ENCODE data around the gene GRM7.

The GRM7 gene

GRCh38 chr3:7749931-7750695 lies 889.2 kb downstream of the GRM7 start:
- no peak overlapping the region for H3K4me3 ChIP-seq (ENCODE audit: low read depth, low read length)
- in situ Hi-C loops (cut with HindIII; ENCODE audit: low sequenced_read_pairs): no loop called here
- no peak for TF ChIP-seq CTCF (IDR thresholded peaks at IDR 0.05; ENCODE audit: low read depth, low read length, missing control alignments)
- no peak for DNase-seq (ENCODE audit: low read depth)

DNA sequence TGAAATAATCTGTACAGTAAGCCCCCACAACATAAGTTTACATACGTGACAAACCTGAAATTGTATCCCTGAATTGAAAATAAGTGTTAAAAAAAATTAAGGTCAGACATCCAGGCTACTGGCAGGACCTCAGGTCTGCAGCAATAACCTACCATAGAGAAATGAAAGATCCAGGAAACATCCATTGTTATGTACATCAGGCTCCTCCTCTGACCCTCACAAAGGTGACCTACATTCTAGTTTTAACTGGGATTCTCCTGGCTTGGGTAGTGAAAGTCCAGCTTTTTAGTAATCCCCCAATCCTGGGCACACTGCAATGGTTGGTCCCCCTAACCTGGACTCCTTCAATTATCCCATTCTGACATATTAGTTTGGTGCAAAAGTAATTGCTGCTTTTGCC lies 891.1 kb downstream of the GRM7 start:
- no peak for DNase-seq (ENCODE audit: low read depth)
- no peak overlapping the region for H3K4me3 ChIP-seq (ENCODE audit: low read depth, low read length)
- TF ChIP-seq CTCF (IDR thresholded peaks at IDR 0.05; ENCODE audit: low read depth, low read length, missing control alignments): no peak
- in situ Hi-C loops (cut with HindIII; ENCODE audit: low sequenced_read_pairs): no loop called here

DNA sequence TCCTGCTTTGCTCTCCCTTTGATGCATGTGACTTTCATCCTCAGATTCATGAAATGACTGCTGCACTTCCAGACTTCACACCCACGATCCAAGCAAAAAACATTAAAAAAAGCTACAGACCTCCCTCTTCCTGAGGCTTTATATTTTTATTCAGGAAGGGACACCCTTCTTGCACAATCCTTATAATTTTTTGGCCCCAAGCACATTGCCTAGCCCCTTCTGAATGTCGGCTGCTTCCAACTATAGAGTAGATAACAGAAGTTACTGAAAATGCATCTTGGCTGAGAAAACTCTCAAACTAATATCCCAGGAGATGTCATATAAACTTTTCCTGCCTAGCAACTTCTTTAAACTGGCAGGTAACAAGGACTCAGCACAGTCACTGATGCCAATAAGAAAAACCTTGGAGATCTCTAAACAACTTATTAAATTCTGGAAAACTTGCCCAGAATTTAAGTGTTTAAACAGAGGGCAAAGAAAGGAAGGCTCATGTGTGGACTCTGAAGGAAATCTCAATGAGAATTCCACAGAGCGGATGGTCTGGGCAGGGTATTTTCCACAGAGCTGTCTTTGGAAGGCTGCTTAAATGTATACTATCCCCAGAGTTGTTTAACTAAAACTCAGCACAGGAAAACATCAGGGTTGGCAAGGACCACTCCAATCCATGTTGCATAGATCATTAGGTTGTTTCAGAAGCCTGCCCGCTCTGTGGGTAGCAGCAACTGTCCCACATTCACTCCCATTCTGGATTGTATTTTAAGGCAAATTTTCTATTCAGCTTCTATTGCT lies 893.9 kb downstream of the GRM7 start:
- in situ Hi-C loops (cut with HindIII; ENCODE audit: low sequenced_read_pairs): no loop called here
- DNase-seq (ENCODE audit: low read depth): no peak
- no peak for TF ChIP-seq CTCF (IDR thresholded peaks at IDR 0.05; ENCODE audit: low read depth, low read length, missing control alignments)
- no peak overlapping the region for H3K4me3 ChIP-seq (ENCODE audit: low read depth, low read length)

DNA sequence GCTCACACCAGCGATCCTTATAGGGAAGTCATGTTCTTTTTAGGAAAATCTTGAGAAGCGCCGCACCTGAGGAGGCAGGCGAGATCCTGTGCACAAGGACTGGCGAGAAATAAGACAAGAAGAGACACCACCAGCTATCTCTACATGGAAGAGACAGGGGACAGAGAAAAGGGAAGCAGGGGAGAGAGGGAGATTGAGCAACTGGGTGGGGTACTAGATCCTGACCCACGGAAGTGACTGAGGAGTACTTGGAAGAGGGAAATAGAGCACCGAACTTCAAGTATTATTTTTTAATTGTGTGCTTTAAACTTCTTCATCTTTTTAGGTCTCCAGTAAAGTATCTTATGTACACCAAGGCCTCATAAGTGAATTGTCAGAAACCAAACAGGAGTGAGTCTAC lies 898.7 kb downstream of the GRM7 start:
- in situ Hi-C loops (cut with HindIII; ENCODE audit: low sequenced_read_pairs): no loop called here
- no peak overlapping the region for H3K4me3 ChIP-seq (ENCODE audit: low read depth, low read length)
- no peak for DNase-seq (ENCODE audit: low read depth)
- TF ChIP-seq CTCF (IDR thresholded peaks at IDR 0.05; ENCODE audit: low read depth, low read length, missing control alignments): no peak

GRCh38 chr3:7760718-7761117 lies 899.8 kb downstream of the GRM7 start:
- in situ Hi-C loops (cut with HindIII; ENCODE audit: low sequenced_read_pairs): no loop called here
- TF ChIP-seq CTCF (IDR thresholded peaks at IDR 0.05; ENCODE audit: low read depth, low read length, missing control alignments): no peak
- H3K4me3 ChIP-seq (ENCODE audit: low read depth, low read length): no peak overlapping the region
- DNase-seq (ENCODE audit: low read depth): no peak

DNA sequence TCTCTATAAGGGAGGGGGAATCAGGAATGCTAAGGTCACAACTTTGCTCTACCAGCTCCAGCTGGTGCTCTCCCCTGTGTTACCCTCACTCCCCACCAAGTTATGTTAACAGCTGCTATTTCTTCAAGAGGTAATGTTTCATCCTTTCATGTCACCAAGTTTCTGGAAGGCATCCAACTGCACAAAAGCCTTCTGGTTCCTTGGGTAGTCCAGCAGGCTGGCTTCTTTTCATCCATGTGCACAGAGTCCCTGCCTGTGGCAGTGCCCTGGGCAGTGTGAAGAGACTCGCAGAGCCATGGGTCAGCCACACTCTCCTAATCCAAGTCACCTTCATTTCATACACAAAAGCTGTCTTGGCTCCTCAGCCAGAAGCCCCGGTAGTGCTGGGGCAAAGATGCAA lies 903.2 kb downstream of the GRM7 start:
- in situ Hi-C loops (cut with HindIII; ENCODE audit: low sequenced_read_pairs): no loop called here
- H3K4me3 ChIP-seq (ENCODE audit: low read depth, low read length): no peak overlapping the region
- DNase-seq (ENCODE audit: low read depth): no peak
- no peak for TF ChIP-seq CTCF (IDR thresholded peaks at IDR 0.05; ENCODE audit: low read depth, low read length, missing control alignments)
